ENCODE measurements around the gene DMBT1.

DNA sequence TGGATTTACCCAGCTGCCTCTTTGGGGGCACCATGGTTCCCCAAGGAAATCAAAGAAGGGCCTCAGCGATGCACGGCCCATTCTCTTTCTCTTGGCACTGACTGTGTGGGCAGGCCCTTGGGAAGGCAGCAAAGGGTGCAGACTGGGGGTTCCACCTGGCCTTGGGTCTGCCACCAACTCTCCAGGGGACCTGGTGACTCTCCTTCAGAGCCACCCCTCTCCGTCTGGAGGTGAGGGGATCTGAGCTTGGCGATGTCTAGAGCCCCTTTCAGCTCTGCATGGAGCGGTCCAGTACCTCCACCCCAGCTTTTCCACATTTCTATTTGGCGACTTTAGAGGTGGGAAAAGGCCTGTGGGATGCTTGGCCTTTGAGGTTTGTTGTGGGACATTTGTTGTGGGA lies 70.0 kb downstream of the DMBT1 start:
- TF ChIP-seq, protein P1, sequence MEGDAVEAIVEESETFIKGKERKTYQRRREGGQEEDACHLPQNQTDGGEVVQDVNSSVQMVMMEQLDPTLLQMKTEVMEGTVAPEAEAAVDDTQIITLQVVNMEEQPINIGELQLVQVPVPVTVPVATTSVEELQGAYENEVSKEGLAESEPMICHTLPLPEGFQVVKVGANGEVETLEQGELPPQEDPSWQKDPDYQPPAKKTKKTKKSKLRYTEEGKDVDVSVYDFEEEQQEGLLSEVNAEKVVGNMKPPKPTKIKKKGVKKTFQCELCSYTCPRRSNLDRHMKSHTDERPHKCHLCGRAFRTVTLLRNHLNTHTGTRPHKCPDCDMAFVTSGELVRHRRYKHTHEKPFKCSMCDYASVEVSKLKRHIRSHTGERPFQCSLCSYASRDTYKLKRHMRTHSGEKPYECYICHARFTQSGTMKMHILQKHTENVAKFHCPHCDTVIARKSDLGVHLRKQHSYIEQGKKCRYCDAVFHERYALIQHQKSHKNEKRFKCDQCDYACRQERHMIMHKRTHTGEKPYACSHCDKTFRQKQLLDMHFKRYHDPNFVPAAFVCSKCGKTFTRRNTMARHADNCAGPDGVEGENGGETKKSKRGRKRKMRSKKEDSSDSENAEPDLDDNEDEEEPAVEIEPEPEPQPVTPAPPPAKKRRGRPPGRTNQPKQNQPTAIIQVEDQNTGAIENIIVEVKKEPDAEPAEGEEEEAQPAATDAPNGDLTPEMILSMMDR (IDR thresholded peaks at IDR 0.05): no peak
- no peak for TF ChIP-seq POLR2A (IDR thresholded peaks at IDR 0.05)
